HG03095 (cell line): Measurements from ENCODE around the gene ITK.

Experiments used
- ATAC-seq: cut with Tn5 transposase; IDR thresholded peaks from one replicate; pipeline ENCODE4 v1.9.1; 2021; ENCODE audit warnings: moderate library complexity; ENCODE audit not compliant: unreplicated experiment

Gene ITK

DNA sequence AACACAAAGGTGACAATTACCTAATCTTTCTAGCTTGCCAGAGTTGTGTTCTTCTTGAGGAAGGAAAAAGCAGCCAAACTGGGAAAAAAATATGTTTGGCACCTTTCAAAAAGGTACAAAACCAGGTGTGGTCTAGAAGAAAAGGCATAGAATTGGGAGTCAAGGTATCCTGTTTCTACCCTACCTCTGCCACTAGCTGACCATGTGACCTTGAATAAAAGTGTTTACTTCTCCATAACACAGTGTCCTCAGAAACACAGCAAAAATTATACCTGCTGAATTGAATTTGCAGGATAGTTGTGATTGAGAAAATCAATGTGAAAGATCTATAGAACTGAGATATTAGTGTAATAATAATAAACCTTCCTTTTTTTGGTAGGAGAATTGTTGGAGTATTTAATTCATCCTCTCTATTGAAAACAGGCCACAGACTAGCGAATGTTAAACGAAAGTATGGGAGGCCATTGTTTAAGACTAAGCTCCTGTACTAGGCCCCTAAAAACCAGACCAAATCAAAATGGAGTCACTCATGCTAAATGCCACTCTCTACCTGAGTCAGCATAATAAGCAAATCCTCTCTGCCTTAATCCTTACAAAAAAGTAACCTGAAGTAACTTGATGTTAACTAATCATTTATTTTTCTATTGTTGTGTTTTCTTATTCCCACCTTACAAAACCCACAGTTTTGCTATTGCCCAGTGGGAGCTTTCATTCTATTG is 97.8 kb downstream of the ITK start:
- no peak for ATAC-seq

DNA sequence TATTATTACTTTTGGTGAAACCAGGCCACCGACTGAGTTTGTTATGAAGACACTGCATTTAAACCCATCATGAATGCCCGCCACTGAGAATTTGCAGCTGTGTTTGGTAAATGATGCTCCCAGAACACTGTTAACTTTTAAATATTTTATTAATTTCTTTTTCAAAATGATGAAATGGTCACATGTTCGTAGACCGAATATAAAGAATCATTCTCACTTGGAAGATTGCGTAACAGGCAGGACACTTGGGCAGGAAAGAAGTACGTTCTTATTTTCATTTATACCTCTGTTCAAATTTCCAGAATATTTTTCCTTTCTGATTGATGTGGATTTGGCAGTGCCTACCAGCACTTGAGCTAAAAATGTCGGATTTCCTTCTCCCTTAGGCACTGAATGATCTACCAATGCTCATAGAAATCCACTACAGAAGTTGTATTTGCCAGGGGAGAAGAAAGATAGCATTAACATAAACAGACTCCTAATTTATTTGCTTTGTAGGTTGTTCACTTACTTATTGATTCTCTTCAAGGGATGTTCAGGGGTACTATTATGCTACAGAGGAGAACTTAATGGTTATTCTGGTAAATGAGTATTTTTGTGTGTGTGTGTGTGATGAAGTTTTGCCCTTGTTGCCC is 99.1 kb downstream of the ITK start:
- no peak for ATAC-seq

DNA sequence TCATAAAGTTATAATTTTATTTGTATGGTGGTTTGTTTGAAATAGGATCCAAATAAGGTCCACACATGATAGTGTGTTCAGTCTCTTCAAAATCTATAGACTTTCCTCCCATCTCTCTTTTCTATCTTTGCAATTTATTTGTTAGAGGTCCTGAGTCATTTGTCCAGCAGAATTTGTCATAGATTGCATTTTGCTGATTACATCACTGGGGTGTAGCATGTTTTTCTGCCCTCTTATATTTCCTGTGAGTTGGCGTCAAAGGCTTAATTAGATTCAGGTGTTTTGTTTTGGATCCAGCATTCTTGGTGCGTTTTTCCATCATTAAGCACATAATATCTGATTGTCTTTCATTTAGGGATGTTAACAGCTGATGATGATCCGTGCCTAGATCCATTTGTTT is 100.3 kb downstream of the ITK start:
- ATAC-seq, result no peak

DNA sequence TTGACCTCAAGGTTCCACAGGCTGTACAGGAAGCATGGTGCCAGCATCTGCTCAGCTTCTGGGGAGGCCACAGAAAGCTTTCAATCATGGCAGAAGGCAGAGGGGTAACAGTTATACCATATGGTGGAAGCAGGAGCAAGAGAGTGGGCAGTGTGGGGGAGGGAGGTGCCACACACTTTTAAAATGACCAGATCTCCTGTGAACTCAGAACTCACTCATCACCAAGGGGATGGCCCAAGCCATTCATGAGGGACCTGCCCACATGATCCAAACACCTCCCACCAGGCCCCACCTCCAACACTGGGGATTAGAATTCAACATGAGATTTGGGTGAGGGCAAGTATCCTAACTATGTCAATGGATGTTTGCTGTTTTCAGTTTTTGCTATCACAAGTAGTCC is 101.5 kb downstream of the ITK start:
- no peak for ATAC-seq

DNA sequence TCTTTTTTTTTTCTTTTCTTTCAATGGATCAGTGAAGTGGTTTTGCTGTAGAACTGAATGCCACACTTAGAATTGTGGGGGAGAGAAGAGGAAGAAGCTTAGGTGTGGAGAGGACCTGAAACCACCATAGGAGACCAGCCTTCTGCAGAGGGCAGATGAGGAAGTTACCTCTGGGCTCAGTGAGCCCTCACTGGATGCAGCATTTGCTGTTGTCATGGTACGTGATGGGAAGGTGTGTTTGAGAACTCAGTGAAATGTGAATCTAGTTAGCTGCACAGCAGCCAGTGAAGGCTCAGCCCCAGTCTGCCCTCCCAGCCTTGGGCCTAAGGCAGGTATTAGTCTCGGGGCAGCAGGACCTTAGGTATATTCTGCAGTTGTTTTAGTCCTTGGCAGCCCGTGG is 102.8 kb downstream of the ITK start:
- ATAC-seq, result peak; percentile 98

DNA sequence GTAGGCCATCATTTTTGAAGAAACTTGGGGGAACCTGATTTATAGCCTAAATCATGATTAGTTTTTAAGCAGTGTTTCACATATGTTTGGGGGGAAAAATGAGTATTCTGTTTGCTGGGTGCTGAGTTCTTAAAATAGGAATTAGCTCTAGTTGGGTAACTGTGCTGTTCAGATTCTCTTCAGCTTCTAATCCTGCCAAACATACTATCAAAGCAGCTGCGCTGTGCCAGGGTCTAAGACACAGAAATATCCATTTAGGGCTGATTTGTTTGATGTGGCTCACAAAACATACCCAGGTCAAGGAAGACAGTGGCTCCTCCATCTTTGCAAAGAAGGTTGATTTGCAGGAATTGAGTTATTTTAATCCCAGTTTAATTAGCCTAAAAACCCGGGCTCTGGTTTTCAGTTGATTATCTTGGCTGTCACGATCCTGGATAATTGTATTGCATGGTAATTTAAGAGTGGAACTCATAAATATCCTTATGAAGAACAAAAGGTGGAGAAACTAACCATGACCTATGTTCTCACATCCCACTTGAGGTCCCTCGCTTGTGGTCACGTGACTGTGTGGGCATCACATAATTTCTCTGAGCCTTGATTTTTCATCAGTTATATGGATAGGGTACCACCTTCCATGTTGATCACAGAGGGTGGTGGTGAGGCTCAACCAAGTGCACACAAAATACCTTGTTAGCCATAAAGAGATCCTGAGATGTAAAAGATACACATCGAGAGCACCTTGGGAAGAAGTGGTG is 104.0 kb downstream of the ITK start:
- no peak for ATAC-seq

DNA sequence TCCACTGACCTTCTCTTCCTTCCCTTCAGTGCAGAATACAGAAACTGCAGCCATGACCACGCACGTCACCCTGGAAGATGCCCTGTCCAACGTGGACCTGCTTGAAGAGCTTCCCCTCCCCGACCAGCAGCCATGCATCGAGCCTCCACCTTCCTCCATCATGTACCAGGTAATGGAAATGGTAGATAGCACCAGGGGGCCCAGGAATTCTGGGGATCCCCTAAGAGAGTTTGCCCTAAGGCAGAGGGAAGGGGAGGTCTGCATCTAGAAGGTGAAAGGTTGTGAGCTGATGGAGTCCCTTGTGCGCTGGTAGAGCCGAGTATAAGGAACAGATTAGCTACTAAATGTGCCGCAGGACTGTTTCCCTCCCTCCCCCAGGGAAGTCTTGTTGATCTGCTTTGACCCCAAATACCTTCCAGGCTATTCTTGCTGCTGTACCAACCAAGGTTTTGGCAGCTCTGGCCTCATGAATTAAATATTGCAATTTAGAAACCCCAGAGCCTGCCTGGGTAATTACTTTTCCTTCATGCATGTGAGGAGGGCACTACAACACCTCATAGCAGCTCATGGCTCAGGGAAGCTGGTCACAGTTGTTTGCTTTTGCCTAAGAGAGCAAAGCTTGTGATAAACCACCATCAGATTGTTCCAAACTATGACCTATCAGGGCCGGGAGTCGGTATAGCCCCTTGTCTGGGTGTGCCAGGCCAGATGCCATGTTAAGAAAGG is 104.8 kb downstream of the ITK start:
- ATAC-seq, result no peak

DNA sequence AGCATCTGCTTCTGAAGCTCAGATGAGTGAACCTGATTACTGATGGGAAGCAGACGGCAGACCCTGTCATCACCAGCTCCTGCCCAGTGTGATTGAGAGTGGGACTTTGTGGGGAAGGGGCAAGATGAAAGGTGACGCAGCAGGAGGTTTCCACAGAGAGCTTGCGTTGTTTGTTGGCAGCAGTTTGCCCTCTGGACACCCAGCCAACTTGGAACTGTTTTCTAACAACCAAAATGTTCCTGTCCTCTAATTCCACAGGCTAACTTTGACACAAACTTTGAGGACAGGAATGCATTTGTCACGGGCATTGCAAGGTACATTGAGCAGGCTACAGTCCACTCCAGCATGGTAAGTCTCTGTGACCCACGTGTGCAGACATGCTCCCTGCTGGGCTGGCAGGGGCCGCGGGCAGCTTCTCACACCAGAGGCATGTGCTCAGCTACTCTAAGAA is 106.1 kb downstream of the ITK start:
- no peak for ATAC-seq

DNA sequence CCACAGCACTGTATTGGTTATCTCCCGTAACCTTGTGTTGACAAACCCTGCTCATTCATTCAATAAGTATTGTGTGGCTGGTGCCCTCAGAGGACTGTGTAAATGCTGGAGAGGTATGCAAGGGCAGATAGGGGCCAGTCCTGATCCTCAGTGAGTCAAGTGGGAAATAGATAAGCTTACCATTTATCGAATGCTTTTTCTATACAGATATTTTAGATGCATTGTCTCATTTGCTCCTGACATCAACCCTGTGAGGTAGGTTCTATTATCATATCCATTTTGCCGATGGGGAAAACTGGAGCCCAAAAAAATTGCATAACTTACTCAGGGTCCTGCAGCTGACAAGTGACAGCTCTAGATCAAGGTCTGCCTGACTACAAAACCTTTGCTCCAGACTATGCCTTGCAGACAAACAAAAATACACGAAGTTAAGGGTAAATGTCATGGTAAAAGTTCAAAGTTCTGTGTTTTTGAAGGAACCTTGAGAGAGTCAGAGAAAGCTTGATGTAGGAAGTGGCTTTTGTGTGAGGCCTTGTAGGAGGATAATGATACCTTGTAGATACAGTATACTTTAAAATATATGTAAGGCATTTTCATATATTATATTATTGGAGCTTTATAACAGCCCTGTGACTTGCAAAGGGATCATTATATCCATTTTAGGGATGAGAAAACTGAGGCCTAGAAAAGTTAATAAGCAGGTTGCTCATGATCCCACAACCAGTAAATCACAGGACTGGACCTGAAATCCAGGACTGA is 107.9 kb downstream of the ITK start:
- ATAC-seq, result no peak

DNA sequence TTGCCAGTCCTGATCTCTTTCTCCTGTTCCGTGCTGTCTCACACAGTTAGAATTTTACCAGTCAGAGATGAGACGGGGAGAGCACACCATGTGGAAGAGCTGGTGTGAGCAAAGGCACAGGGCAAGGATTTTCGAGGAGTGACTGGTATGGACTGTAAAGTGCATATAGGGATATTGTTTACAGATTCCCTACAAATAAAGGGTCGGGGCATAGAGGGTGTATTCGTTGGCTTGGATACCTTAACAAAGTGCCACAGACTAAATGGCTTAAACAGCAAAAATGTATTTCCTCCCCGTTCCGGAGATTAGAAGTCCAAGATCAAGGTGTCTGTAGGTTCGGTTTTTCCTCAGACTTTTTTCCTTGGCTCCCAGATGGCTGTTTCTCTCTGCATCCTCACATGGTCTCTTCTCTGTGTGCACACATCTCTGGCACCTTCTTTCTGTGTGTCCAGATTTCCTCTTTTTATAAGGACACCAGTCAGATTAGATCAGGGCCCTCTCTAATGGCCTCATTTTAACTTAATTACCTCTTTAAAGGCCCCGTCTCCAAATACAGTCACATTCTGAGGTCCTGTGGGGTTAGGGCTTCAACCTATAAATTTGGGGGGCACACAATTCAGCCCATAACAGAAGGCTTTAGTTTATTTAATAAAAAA is 108.7 kb downstream of the ITK start:
- ATAC-seq, result no peak

DNA sequence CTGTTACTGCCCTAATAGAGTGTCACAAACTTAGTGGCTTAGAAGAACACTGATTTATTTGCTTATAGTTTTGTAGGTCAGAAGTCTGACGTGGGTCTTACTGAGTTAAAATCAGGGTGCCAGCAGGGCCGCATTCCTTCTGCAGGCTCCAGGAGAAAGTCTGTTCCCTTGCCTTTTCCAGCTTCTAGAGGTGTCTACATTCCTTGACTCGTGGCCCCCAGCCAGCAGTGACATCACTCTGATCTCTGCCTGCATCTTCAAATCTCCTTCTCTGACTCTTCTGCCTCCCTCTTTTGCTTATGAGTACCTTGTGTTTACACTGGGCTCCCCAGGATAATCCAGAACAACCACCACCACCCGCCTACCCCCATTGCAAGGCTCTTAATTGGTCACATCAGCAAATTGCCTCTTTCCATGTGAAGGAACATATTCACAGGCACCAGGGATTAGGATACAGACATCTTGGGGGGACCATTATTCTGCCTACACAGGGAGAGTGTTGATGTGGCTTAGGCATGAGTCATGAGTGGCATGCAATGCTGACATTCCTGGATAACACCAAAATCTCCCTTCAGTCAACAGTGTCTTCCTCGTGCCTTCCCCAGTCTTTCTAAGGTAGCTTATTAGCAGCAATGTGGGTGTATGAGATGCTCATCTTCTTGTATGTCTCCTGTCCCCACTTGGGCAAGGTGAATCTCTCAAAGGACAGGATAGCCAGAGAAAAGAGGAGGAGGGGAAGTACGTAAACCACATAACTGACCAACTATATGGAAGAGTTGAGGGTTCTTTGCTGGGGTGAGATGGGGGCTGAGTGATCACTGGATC is 109.7 kb downstream of the ITK start:
- no peak for ATAC-seq

DNA sequence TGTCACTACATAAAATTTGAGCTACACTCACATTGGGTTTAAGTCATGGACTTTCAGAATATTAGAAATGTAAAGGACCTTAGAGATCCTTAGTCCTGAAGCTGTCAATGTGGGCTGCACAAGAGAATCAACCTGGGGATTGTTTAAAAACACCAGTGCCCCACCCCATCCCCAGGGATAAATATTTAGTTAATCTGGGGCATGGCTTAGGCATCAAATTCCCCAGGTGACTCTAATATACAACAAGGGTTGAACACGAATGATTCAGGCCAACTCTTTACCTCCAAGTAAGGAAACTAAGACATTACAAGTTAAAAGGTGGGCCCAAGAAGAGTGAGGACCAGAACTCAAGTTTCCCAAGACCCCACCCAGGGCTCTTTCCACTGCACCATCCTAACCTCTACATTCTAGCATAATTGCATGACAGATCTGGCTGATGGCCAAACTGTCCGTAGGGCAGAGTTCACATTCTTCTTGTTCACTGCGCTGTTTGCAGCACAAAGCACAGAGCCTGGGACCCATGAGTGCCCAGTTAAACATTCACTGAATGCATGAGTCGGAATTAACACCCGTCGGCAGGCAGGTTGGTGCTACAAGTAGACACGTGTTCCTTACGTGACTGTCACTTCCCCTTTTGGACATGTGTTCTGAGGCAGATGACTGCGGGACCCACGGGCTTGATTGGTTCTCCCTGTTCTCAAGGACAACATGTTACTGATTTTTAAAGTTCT is 110.5 kb downstream of the ITK start:
- ATAC-seq, result peak; percentile 85

DNA sequence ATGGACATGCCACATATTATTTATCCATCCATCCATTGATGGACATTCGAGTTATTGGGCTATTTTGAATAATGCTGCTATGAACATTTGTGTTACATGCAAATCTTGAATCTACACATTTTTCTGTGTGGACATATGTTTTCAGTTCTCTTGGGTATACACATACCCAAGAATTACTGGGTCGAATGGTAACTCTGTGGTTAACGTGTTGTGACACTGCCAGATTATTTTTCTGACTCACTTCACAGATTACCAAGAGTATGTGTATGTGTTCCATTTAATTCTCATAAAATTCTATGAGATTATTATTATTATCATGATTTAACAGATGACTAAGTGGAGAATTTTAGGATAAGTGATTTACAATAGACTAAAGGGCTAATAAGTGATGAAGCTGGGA is 112.0 kb downstream of the ITK start:
- no peak for ATAC-seq

DNA sequence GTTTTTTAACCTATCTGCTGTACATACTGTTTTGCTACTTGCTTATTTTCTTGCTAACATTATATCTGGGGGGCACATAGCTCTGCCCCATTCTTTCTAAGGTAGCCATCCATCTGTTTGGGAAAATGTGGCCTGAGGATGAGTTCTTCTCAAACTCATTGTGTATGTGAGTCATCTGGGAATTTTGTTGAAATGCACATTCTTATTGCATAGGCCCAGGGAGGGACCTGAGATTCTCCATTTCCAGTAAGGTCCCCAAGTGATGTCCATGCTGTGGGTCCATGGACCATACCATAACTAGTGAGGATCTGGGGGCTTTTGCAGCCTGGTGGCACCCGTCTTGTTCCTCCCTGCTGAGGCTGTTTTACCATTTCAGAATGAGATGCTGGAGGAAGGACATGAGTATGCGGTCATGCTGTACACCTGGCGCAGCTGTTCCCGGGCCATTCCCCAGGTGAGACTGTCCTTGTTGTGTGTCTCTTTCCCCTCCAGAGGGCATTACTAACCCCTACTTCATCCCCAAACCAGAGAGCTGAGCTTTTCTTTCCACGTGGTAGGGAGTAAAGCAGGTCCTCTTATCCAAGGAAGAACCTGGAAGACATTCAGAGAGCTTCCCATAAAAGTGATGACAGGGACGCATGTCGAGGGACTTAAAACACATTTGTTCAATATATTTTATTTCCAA is 113.9 kb downstream of the ITK start:
- no peak for ATAC-seq

DNA sequence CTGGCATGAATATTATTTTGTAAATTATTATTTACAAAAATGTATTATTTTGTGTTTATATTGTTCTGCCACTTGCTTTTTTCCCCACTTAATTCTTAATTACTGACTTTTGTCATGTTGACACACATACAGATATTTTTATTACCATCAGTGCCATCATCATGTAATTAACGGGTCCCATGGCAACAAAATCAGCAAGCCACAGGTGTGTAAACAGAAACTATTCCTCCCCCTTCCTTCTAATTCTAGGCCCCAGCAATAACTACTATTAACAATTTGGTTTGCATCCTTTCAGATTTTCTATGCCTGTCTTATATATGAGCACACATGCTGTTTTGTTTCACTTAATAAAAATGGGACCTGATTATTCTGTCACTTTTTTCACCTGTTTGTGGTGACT is 114.6 kb downstream of the ITK start:
- no peak for ATAC-seq

DNA sequence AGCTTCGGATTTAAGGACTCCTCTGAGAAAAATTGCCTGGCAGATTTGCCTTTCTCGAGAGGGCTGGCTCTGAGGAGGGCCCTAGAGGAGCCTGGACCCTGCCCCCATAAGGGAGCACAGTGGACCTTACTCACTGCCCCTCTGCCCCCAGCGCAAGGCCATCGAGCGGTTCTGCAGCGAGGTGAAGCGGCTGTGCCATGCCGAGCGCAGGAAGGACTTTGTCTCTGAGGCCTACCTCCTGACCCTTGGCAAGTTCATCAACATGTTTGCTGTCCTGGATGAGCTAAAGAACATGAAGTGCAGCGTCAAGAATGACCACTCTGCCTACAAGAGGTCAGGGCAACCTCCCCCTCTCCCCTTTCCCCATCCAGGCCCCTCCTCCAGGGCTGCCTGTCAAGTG is 119.9 kb downstream of the ITK start:
- no peak for ATAC-seq

DNA sequence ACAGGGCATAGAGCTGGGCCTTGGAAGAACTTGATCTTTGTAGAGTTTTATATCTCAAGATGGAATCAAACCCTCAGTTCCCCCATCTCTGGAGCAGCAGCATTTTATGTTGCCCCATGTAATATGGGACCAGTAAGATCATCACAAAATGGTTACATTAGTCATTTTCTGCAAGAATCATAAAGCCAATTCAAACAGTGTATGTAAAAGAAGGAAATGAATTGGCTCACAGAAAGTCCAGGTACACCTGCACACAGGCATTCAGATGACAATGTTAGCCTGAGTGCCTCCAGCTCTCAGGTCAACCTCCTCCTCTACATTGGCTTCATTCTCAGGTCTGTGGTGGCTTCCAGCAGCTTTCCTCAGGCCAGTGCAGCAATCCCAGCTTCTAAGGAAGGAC is 120.4 kb downstream of the ITK start:
- ATAC-seq, result no peak

DNA sequence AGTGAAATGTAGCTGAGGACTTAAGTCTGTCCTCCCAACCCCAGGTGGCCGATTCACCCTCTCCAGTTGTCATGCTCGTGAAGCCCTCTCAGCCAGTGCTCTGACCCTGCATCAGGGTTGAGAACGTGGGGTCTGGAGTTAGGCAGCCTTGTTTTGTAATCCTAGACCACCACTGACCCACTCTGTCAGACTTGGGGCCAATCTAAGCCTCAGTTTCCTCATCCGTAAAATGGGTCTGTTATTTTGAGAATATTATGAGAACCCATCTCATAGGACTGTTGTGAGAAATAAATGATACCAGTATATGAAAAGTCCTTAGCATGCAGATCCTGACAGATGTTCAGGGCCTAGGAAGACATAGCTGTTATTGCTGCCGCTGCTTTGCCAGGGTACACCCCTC is 122.4 kb downstream of the ITK start:
- no peak for ATAC-seq
